HG03354 (cell line): ENCODE data around the gene TAGLN2.

ENCODE experiments used
- ATAC-seq: cut with Tn5 transposase; IDR thresholded peaks from one replicate; pipeline ENCODE4 v1.9.1; 2021; ENCODE audit warnings: mild to moderate bottlenecking; ENCODE audit not compliant: unreplicated experiment, poor library complexity, severe bottlenecking

Gene TAGLN2

GRCh38 chr1:159937054-159937750, 11.9 kb upstream of the TAGLN2 start:
- ATAC-seq, result no peak

- ATAC-seq, result peak; percentile 54
Measured at GRCh38 chr1:159936273-159936904, 11.1 kb upstream of the TAGLN2 start.

- no peak for ATAC-seq
Measured at GRCh38 chr1:159935719-159936272, 10.5 kb upstream of the TAGLN2 start.

GRCh38 chr1:159935305-159935704, 10.0 kb upstream of the TAGLN2 start:
- no peak for ATAC-seq

- no peak for ATAC-seq
Measured at GRCh38 chr1:159934136-159935039, 9.1 kb upstream of the TAGLN2 start.

GRCh38 chr1:159933347-159933746, 8.0 kb upstream of the TAGLN2 start:
- ATAC-seq, result no peak

- ATAC-seq, result no peak
Measured at GRCh38 chr1:159932296-159933285, 7.3 kb upstream of the TAGLN2 start.

- ATAC-seq, result no peak
Measured at GRCh38 chr1:159931795-159932173, 6.5 kb upstream of the TAGLN2 start.

GRCh38 chr1:159931101-159931794, 5.9 kb upstream of the TAGLN2 start:
- ATAC-seq, result no peak

GRCh38 chr1:159930634-159931033, 5.3 kb upstream of the TAGLN2 start:
- no peak for ATAC-seq

GRCh38 chr1:159930216-159930615, 4.9 kb upstream of the TAGLN2 start:
- ATAC-seq, result no peak

GRCh38 chr1:159929155-159930051, 4.1 kb upstream of the TAGLN2 start:
- ATAC-seq, result no peak

- ATAC-seq, result no peak
Measured at GRCh38 chr1:159928491-159929050, 3.3 kb upstream of the TAGLN2 start.

- no peak for ATAC-seq
Measured at GRCh38 chr1:159927849-159928431, 2.6 kb upstream of the TAGLN2 start.

GRCh38 chr1:159927211-159927848, 2.0 kb upstream of the TAGLN2 start:
- ATAC-seq, result no peak

- ATAC-seq, result peak; percentile 0
Measured at GRCh38 chr1:159925719-159926078, 392 bp upstream of the TAGLN2 start.
